Measurements from ENCODE around the gene EPHA2.

EPHA2 gene

DNA sequence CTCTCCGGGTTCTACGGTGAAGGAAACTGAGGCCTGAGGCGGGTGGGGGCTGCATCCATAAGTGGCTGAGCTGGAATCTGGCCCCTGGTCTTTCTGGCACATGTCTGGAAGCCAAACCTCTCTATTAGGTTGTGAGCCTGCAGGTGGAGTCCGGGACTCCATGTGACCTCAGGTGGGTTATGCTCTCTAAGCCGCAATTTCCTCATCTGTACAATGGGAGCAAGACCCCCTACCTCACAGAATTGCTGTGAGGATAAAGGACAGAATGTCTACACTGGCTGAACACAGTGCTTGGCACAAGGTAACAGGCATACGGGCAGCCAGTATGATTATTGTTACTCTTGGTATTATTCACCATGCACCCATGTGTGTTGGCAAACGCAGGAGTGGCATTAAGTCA lies 6.7 kb downstream of the EPHA2 start:
- no peak for DNase-seq

DNA sequence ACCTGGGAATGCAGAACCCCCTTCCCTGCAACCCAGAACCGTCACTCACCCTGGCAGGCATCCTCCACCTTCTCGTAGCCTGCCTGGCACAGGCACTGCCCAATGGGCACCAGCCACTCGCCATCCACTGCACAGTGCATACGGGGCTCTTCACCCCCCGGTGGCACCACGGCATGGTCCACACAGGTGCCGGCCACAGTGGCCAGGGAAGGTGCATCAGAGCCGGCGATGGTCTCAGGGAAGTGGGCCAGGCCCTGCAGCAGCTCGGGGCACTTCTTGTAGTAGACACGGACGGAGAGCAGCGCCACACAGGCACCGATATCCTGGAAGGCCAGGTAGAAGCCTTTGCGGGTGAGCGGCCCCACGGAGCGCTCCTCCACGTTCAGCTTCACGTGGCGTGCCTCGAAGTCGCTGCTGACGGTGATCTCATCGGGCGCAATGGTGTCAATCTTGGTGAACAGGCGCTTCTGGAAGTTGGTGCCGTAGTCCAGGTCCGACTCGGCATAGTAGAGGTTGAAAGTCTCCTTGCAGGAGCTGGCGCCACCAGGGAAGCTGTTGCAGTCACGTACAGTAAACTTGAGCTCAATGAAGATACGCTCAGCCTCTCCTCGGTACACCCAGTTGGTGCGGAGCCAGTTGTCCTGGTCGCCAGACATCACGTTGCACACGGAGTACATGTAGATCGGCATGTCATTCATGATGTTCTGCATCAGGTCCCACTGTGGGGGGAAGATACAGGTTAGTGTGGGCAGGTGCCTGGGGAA lies 7.4 kb downstream of the EPHA2 start:
- DNase-seq = no peak

DNA sequence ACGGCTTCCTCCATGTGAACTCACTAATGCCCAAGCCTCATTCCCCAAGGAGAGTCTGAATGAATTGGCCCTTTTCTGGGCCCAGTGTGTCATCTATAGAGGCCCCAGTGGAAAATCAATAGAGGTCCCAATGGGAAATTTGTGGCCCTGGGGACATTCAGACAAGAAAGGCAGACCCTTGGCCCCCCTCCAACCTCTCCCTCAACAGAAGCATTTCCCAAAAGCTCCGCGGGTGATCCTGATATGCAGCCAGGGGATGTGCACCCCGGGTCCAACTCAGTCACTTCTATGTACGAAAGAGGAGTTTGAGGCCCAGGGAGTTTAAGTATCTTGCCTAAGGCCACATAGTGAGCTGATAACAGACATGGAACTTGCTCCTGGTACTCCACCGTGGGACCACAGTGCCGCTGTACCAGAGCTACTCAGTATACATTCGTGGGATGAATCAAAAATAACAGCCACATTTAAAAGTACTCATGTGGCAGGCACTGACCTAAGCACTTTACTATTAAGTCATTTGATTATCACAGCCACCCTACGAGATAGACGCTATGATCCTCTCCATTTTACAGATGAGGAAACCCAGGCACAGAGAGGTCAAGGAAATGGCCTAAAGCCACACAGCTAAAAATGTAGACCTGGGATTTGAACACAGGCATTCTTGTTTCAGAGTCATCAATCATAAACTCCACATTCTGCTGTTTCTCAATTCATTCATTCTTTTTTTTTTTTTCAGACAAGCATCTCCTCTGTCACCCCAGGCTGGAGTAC lies 8.5 kb downstream of the EPHA2 start:
- no peak for DNase-seq

DNA sequence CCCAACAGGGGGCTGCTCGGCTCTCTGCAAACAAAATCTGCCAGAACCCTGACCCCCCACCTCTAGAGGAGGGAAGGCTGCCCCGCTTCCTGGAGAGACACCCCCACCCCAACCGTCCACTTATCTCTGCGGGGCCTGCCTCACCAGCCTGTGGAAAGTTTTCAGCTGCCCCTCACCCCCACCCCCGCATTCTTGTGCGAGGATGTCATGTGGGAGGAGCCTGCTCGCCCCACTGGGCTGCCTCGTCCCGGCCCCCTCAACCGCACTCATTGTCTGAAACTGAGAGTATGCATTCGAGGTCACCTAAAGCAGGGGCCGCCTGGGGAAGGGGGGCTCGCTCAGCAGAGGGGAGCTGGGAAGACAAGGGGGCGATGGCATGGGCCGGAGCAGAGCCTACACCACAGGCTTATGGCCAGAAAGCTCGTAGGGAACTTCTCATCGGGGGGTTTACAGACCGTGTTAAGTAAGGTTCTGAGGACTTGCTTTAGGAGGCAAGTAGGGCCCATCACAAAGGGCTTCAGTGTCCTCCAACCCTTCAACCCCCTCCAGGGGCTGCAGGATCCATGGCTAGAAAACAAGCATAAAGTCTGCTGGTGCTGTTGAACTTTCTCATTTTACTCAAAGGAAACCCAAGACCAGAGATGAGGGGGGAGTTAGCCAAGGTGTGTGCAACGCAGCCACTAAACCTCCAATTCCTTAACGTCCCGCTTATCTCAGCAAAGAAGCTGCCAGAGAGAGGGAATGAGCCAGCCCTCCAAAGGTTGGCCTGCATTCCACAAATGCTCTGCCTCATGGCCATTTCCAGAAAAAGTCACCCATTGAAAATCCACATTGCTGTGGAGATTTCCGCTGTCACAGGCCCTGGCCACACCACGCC lies 9.4 kb downstream of the EPHA2 start:
- DNase-seq = no peak

DNA sequence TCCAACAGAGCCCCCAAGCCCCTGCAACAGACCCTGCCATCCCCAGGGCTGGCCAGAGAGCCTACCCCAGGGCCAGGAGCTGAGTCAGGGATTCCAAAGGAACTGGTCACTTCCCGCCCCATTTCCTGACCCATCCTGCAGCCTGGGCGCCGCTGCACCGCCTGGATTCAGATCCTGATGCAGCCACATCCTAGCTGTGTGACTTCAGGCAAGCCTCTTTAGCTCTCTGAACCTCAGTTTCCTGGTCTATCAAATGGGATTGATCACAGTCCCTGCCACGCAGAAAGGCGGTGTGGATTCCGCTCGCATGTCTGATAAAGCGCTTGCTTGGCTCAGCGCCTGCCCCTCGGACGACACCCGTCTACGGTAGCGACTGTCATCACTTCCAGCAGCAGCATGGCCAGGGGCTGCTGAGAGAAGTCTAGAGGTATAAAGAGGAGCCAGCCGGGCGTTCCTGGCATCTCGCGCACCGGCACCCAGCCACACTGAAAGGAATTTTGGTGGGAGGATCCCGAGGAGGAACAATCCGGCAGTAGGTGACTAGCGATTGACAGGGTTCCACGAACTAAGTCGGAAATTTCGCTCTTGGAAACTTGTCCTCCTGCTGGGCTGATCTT lies 10.1 kb downstream of the EPHA2 start:
- no peak for DNase-seq

DNA sequence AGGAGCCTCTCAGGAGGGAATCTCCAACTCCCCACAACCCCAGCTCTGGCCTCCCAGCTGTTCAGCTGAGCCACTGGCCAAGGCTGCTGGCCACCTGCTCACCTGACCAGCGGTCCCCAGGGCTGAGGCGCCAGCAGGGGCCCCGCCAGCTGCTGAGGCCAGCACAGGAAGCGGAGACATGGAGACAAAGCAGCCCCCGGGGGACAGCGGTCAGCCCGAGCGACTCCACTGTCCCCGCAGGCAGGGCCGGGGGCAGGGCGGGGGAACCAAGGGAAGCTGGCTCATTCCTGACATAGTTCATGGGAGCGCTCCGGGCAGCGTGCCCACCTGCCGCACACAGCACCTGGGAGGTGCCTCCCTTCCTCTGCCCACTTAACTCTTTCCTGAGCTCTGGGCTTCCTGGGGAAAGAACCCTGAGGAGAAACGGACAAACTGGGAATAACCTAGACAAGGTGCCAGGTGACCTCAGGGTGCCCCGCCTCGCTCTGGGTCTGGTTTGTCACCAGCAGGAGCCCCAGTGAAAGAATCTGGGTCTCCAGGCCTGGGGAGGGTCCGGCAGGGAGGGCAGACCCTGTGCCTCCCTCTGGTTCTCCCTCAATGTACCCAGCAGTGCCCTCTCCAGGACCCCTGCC lies 10.7 kb downstream of the EPHA2 start:
- DNase-seq = no peak

DNA sequence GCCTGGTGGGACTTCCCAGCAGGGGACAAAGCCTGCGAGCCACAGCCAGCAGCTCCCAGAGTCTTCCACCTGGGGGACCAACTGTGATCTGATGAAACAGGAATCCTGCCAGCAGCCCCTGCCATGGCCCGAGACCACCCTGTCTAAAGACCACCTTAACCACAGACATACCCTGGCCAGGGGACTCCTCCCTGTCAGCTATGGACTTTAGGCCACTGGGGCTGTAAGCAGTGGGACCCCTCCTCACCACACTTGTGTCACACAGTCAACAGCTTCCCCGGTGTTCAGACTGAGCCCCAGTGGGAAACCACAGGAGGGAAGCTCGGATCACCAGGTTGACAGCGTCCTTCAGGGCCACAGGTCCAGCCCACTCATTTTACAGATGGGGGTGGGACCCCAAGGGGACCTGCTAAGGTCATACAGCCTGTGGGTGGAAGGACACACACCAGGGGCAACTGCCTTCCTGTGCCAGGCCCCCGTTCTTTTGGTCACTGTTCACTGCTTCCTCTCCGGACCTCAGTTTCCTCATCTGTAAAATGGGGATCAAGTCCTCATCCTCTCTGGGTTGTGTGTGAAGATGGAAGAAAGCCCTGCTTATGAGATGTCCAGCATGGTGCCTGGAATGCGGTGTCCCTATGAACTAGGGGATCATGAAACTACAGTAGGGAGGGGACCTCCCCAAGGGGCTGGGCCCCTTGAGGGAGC lies 11.4 kb downstream of the EPHA2 start:
- no peak for DNase-seq

DNA sequence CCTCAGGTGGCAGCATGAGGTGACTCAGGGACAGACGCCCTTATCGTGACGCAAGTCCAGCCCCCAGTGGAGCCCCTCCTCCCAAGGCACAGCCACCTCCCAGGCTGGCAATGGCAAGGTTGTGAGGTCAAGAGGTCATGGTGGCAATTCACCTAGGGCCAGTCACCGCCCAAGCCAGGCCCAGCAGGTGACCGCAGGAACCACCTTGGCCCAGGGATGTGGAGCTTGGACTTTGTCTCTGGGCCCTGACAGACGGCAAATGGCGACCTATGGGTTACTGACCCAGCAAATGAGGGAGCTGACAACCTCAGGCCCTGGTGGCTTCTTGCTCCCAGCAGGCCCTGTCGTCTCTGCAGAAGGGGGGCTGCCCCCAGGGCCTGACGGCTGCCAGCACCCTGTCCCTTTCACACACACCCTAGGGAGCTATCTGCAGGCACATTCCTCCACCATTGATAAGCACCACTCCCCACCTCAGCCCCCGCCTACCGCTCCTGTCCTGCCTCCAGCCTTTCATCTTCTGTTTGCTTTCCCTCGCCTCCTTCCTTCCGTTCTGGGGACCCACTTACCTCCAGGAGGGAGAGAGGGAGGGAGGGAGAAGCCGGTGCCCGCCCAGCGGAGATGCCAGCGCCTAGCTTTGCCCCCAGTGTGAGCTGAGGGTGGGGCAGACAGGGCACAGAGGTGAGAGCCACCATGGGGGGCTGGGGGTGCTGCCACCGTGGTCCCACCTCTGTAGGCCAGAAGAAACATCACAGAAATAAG lies 12.1 kb downstream of the EPHA2 start:
- no peak for DNase-seq

DNA sequence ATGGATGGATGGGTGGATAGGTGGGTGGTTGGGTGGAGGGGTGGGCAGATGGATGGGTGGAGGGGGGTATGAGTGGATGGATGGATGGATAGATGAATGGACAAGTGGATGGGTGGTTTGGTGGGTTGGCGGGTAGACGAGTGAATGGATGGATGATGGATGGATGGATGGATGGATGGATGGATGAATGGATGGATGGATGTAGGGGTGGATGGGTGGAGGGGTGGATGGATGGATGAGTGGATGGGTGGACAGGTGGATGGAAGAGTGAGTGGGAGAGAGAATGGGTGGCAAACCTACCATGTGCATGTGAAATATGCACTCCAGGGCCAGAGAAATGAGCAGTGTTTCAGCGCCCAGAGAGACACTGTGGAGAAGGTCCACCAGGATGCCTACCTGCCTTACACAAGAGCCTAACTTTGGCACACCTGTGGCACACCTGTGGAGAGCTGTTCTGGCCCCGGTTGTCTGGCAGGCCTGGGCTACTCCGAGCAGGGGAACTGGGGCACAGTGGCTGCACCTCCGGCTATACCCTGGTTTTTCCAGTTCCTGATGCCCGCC lies 12.8 kb downstream of the EPHA2 start:
- DNase-seq = no peak

DNA sequence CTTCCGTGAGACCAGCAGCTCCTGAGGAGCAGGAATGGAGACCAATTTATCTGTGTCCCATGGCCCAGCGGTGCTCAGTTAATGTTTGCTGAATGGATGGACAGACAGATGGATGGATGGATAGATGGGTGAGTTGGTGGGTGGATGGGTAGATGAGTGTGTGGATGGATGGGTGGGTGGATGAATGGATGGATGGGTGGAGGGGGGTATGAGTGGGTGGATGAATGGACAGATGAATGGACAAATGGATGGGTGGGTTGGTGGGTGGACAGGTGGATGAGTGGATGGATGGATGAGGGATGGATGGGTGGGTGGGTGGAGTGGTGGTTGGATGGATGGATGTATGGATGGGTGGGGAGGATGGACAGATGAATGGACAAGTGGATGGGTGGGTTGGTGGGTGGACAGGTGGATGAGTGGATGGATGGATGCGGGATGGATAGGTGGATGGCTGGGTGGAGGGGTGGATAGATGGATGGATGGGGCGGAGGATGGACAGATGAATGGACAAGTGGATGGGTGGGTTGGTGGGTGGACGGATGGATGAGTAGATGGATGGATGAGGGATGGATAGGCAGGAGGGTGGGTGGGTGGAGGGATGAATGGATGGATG lies 13.4 kb downstream of the EPHA2 start:
- DNase-seq = no peak

DNA sequence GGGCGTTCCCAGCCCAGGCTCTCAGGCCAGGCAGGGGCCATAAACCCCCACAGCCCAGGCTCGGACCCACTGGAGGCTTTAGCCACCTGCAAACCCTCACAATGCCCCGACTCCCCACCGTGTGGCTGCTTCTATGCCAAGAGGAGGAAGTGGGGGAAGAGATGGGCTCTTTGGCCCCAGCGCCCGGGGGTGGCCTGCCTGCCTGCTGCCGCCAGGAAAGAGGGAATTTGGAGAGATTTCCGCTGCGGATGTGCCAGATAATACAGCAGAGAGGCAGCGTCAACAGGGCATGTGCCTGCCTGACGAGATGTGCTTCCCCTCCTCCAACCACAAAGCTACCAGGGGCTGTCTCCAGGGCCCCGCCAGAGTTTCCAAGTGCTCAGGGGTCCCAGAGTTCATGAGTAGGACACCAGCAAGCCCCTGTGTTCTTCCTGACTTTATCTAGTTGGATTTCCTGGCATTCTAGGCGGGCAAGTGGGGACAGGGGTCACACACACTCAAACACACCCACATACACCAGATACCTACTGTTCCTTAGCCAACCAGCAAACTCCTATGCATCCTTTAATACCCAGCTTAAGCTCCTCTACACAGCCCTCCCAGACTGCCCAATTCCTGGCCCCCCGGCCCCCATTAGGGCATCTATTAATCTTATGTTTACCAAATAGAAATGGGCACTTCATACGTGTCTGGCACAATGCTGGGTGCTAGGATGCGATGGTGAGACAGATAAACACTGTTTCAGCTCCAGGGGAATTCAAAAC lies 14.1 kb downstream of the EPHA2 start:
- DNase-seq = no peak

DNA sequence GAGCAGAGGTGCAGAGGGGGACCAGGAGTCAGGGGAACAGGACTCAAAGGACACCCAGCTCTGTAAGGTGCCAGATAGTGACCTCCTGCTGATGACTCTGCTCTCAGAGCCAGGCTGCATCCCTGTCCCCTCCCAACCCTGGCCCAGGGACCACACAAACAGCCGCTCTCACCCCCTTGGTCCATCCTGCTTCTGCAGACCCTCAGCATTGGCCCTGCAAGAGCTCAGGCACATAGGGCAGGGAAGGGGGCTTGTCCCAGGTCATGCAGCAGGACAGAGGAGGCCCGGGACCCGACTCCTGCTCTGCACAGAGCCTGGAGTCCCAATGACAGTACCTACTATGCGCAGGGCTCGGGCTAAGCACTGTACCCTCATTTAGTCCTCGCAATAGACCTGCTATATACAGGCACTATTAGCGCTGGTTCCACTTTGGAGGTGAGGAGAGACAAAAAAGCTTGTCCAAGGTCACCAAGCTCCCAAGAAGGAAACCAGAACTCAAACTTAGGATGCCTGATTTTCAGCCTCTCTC lies 15.7 kb downstream of the EPHA2 start:
- no peak for DNase-seq

DNA sequence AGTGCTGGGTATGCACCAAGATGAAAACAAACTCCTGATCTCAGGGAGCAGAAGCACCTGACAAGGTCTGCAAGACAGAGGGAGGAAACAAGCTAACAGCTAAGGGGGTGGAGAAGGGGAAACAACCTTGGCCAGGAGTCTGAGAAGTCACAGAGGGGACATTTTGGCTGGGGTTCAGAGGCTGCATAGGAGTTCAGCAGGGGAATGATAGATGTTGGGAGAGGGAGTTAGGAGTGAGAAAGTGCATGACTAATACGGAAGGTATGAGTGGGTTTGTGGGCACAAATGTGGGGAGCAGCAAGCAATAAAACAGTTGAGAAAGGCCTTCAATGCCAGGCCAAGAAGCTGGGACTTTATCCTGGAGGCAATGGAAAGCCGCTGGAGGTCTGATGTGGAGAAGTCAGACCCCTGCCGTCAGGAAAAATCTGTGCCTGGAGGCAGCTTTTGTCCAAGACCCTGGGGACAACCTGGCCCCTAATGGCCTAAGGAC lies 16.4 kb downstream of the EPHA2 start:
- DNase-seq = no peak

DNA sequence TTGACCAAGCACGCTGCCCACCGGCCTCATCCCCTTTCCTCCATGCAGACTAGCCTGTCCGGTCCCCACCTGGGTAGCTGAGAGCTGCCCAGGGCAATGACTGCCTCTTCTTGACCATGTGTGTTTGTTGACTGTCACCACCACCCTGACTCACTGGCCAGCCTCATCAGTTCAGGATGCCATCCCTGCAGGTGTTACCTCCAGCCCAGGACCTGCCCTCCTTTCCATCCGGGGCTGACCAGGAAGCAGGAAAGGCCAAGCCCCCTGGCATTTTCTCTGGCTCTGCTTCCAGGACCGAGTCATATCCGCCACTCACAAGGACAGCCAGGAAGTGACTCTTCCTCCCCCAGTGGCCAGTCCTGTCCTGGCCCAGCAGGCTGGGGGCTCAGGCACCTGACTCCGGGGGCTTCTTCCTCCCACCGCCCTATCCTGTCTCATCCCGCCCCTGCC lies 17.1 kb downstream of the EPHA2 start:
- DNase-seq = no peak

DNA sequence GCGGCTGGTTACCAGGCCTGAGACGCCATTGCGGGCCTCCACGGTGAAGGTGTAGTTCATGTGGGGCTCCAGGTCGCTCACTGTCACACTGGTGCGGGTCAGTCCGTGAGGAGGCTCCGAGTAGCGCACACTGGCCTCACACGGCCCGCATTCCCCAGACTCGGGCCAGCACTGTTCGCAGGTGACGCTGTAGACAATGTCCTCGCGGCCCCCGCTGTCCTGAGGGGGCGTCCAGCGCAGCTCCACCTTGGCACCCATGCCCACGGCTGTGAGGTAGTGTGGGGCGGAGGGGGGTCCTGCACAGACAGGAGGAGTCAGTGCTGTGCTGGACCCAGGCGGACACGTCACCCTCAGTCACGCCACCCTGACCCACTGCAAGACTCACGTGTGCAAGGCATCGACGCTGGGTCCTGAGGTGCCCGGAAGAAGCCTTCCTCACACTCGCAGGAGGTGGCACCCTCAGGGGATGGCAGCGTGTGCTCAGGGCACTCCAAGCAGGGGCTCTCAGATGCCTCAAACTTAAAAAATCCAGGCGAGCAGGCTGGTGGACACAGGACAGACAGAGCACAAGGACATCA lies 17.9 kb downstream of the EPHA2 start:
- no peak for DNase-seq

DNA sequence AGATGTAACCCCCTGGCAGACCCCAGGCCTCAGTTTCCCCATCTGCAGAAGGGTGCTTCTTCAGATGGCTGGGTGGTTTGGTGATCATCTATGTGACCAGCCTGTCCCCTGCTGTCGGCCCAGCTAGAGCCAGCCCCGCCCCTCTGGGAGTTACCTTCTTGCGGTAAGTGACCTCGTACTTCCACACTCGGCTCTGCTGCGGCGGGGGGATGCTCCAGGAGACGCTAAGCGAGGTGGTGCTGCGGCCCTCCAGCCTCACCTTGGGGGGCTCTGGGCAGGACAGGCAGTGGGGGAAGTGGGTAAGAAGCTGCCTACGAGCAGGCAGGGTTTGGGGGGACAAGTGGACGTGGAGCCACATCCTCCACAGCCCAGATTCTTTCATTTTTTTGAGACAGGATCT lies 20.4 kb downstream of the EPHA2 start:
- no peak for DNase-seq

DNA sequence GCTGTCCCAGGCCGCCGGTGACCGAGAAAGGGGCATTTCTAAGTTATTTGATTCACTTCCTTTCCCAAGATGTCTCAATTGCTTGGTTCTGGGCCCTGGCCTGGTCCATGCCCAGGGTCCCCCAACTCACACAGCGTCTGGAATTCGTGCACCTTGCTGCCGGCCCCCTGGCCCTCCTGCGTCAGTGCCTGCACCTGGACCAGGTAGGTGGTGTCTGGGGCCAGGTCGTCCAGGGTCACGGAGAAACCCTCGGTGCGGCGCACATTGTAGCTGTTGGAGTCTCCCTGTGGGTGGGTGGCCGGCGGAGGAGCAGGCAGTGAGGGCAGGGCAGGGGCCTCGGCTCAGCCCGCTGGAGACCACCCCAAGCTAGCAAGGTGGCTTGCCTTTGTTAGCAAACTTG lies 21.0 kb downstream of the EPHA2 start:
- no peak for DNase-seq

DNA sequence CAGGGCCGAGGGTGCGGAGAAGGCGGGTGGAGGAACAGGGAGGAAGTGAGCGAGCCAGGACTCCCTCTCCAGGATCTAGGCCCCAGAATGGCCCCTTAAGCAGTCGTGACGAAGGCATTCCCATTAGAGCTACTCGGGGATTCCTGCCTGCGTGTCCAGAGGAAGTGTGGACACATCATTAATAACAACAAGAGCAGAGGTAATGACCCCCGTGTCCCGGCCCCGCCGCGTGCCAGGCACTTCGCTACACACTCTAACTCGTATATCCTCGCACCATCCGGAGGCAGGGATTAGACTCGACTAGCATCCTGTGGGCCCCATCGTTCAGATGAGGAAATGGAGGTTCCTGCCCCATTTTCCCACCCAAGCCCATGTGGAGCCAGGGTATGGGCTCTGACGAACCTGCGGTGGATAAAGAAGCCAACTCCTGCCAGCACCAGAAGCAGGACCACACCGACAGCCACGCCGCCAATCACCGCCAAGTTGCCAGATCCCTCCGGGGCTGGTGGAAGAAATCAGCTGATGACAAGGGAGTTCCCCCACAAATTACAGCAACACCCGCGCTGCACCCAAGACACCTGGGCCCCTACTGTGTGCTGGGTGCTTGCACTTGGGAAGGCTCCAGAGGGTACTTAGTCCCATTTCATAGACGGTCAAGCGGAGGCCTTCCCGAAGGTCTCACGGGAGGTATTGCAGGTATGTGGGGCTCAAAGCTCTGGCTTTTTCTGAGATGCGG lies 21.6 kb downstream of the EPHA2 start:
- DNase-seq = no peak

Data from effector CD8-positive, alpha-beta T cell (primary cell).